Measurements from ENCODE around the gene ULK4. TPM values are rescaled to one million over a fixed set of nuclear protein-coding genes. Genes with fewer than 3 reads are reported as not detected.

Gene ULK4
- total RNA-seq, 1 experiment from 2014 or later = 4.2 TPM

DNA sequence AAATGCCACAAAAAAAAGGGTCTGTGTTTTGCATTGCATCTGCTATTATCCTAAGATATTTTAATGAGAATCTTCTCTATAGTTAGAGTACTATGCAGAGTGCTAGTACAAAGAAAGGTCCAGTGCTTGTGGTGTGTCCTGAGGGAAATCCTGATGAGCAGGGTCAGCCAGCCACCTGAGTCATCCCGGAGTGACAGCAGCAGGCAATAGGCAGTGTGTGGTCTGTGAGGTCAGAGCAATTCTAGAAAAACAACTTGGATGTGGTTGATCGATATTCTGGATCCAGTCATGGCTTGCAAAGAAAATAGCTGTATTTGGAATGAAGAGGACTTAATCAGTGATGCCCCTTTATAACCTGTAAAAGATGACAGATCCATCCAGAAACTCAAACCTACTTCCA lies 643.4 kb downstream of the ULK4 start:
- no peaks in the 10 kb centered on the region for H3K9me3 ChIP-seq
- no peaks in the 10 kb centered on the region for H3K27me3 Mint-ChIP-seq (ENCODE audit: insufficient read depth, unreplicated experiment)
- no TSS peak for BruUV-seq (replicated peaks)
- H3K9me3 Mint-ChIP-seq (ENCODE audit: unreplicated experiment) = no peaks in the 10 kb centered on the region
- CTCF ChIA-PET = no interaction called here
- POLR2A ChIA-PET = no interaction called here
- no peak overlapping the region for H3K4me3 Mint-ChIP-seq (ENCODE audit: unreplicated experiment)
- no peaks in the 10 kb centered on the region for H3K36me3 ChIP-seq (ENCODE audit: control insufficient read depth, insufficient read depth, low read length)
- peak; percentile 30 to 62 for DNase-seq
- H3K4me1 ChIP-seq = peaks cover 19% of the 10 kb centered on the region
- H3K4me3 ChIP-seq (ENCODE audit: low read depth, low read length) = no peak overlapping the region
- TF ChIP-seq, protein P1, sequence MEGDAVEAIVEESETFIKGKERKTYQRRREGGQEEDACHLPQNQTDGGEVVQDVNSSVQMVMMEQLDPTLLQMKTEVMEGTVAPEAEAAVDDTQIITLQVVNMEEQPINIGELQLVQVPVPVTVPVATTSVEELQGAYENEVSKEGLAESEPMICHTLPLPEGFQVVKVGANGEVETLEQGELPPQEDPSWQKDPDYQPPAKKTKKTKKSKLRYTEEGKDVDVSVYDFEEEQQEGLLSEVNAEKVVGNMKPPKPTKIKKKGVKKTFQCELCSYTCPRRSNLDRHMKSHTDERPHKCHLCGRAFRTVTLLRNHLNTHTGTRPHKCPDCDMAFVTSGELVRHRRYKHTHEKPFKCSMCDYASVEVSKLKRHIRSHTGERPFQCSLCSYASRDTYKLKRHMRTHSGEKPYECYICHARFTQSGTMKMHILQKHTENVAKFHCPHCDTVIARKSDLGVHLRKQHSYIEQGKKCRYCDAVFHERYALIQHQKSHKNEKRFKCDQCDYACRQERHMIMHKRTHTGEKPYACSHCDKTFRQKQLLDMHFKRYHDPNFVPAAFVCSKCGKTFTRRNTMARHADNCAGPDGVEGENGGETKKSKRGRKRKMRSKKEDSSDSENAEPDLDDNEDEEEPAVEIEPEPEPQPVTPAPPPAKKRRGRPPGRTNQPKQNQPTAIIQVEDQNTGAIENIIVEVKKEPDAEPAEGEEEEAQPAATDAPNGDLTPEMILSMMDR (IDR thresholded peaks at IDR 0.05; ENCODE audit: insufficient read depth in 1 of 2, low read depth in 1 of 2, low read length in 1 of 2, severe bottlenecking in 1 of 2, unreplicated experiment in 1 of 2) = no peak
- no peaks in the 10 kb centered on the region for H3K27me3 ChIP-seq (replicated peaks; ENCODE audit: control insufficient read depth, insufficient read depth, low read length)
- intact Hi-C loops (cut with micrococcal nuclease; ENCODE audit: unreplicated experiment) = loop anchor here (5.0 kb wide), 2 partner anchors 41 to 116 kb away; no protein-coding TSS in a partner anchor
- H3K4me1 Mint-ChIP-seq (ENCODE audit: low read depth, unreplicated experiment) = no peaks in the 10 kb centered on the region
- H3K27ac Mint-ChIP-seq (ENCODE audit: unreplicated experiment) = no peak overlapping the region
- no peaks in the 10 kb centered on the region for H3K36me3 Mint-ChIP-seq (ENCODE audit: insufficient read depth, unreplicated experiment)

DNA sequence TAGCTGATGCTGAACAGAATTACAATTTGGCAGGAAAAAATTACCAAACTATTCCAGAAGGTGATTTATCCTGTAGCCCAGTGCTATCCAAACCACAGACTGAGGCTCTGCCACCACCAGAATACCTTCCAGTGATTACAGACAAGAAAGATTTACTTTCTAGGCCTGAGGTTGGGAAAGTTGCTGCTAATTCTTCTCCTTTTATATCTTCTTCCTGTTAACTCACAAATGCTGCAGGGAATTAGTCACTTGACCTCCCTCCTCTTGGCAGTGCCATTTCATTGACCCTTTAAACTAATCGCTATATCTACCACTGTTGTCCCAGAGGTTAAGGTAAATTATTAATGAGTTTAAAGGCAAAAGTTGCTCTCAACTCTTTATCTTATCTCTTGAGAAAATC lies 644.2 kb downstream of the ULK4 start:
- intact Hi-C loops (cut with micrococcal nuclease; ENCODE audit: unreplicated experiment) = loop anchor here (5.0 kb wide), 2 partner anchors 40 to 115 kb away; no protein-coding TSS in a partner anchor
- no peaks in the 10 kb centered on the region for H3K4me1 Mint-ChIP-seq (ENCODE audit: low read depth, unreplicated experiment)
- H3K27me3 Mint-ChIP-seq (ENCODE audit: insufficient read depth, unreplicated experiment) = no peaks in the 10 kb centered on the region
- TF ChIP-seq, protein P1 (IDR thresholded peaks at IDR 0.05; ENCODE audit: insufficient read depth in 1 of 2, low read depth in 1 of 2, low read length in 1 of 2, severe bottlenecking in 1 of 2, unreplicated experiment in 1 of 2) = no peak
- H3K9me3 Mint-ChIP-seq (ENCODE audit: unreplicated experiment) = no peaks in the 10 kb centered on the region
- peak overlapping the region; percentile 6 for H3K4me3 Mint-ChIP-seq (ENCODE audit: unreplicated experiment)
- peak; percentile 42 to 57 for DNase-seq
- no peak overlapping the region for H3K27ac Mint-ChIP-seq (ENCODE audit: unreplicated experiment)
- H3K4me1 ChIP-seq = peaks cover 19% of the 10 kb centered on the region
- POLR2A ChIA-PET = no interaction called here
- no peaks in the 10 kb centered on the region for H3K9me3 ChIP-seq
- CTCF ChIA-PET = no interaction called here
- H3K36me3 Mint-ChIP-seq (ENCODE audit: insufficient read depth, unreplicated experiment) = no peaks in the 10 kb centered on the region
- H3K36me3 ChIP-seq (ENCODE audit: control insufficient read depth, insufficient read depth, low read length) = no peaks in the 10 kb centered on the region
- H3K4me3 ChIP-seq (ENCODE audit: low read depth, low read length) = no peak overlapping the region
- BruUV-seq (replicated peaks) = no TSS peak
- no peaks in the 10 kb centered on the region for H3K27me3 ChIP-seq (replicated peaks; ENCODE audit: control insufficient read depth, insufficient read depth, low read length)

DNA sequence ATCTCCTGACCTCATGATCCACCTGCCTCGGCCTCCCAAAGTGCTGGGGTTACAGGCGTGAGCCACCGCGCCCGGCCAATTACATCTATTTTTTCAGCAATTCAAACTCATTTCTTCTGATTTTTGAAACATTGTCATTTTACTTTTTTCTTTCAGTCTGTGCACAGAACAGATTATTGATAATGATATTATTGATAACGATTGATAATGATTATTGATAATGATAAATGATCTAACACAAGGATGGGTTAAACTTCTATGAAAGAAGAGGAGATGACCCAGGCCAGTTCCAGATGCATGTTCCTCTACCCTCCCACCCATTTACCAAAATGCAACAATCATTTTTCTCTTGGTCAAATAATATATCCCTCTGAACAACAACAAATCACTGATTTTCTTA lies 644.6 kb downstream of the ULK4 start:
- TF ChIP-seq, protein P1 (IDR thresholded peaks at IDR 0.05; ENCODE audit: insufficient read depth in 1 of 2, low read depth in 1 of 2, low read length in 1 of 2, severe bottlenecking in 1 of 2, unreplicated experiment in 1 of 2) = no peak
- H3K4me1 ChIP-seq = peaks cover 19% of the 10 kb centered on the region
- no peaks in the 10 kb centered on the region for H3K9me3 ChIP-seq
- no TSS peak for BruUV-seq (replicated peaks)
- H3K36me3 ChIP-seq (ENCODE audit: control insufficient read depth, insufficient read depth, low read length) = no peaks in the 10 kb centered on the region
- no peaks in the 10 kb centered on the region for H3K27me3 ChIP-seq (replicated peaks; ENCODE audit: control insufficient read depth, insufficient read depth, low read length)
- no peak overlapping the region for H3K27ac Mint-ChIP-seq (ENCODE audit: unreplicated experiment)
- no peak overlapping the region for H3K4me3 Mint-ChIP-seq (ENCODE audit: unreplicated experiment)
- H3K4me1 Mint-ChIP-seq (ENCODE audit: low read depth, unreplicated experiment) = no peaks in the 10 kb centered on the region
- H3K36me3 Mint-ChIP-seq (ENCODE audit: insufficient read depth, unreplicated experiment) = no peaks in the 10 kb centered on the region
- H3K27me3 Mint-ChIP-seq (ENCODE audit: insufficient read depth, unreplicated experiment) = no peaks in the 10 kb centered on the region
- intact Hi-C loops (cut with micrococcal nuclease; ENCODE audit: unreplicated experiment) = loop anchor here (5.0 kb wide), 2 partner anchors 40 to 115 kb away; no protein-coding TSS in a partner anchor
- H3K9me3 Mint-ChIP-seq (ENCODE audit: unreplicated experiment) = no peaks in the 10 kb centered on the region
- CTCF ChIA-PET = no interaction called here
- POLR2A ChIA-PET = no interaction called here
- H3K4me3 ChIP-seq (ENCODE audit: low read depth, low read length) = no peak overlapping the region
- no peak for DNase-seq
